Kidney tubule cell (primary cell): ENCODE results near the gene ADGRG3.

ENCODE experiments used
- DNase-seq: peaks from one replicate; pipeline ENCODE4 v3.0.0-alpha.2; 2018; ENCODE audit warnings: low spot score

ADGRG3 gene

DNA sequence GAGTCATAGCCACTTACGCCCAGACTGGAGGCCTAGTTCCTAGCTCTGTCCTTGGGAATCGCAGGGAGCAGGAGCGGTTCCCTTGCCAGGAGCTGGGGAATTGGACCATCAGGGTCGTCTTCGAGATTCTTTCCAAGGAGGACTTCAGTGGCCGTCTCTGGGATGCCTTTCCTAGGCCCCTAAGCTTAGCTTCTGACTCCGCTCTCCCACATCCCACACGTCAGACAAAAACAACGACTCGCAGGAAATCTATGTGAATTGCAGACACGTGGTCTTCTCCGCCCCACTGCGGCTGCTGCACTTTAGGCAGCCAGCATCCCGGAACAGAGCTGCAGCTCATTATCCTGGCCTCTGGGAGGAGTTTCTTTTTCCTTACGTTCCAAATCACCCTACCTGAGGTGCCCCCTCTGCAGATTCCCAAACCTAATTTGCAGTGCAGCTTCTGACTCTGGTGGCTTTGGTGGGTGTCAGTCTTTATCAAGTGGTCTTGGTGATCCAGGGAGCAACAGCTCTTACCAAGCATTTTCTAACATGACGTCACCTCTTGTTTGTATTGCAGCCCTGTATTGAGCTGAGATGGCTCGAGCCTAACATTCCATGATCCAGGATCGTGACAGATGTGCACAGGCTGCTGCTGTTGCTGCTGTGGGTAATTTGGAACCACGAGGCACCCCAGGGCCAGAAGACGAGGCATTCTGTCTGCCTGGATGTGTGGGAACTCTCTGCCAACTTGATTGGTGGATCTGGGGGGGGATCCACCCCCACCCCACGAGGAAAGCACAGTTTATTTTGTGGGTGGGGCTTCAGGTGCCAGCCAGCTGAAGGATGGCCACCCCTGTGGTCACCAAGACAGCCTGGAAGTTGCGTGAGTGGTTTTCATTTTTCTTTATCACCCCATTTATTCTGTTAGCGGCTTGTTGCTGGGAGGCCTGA lies 68.6 kb downstream of the ADGRG3 start:
- peak; percentile 83 for DNase-seq

DNA sequence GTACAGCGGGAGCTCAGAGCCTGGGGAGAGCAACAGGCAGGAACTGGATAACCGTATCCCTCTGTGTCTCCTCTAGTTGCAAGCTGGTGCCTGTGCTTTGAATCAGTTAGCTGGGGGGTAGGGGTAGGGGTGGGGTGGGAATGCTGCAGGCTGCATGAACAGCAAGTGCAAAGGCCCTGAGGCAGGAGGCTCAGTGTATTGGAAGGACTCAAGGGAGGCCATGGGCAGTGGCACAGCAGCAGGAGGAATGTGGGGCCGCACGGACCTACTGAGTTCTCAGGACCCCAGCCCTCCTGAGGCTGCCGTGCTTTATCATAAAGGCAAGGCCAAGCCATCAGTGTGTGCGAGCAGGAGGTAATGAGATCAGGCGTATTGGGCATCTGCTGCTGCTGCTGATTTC lies 70.7 kb downstream of the ADGRG3 start:
- DNase-seq = no peak
